ENCODE results near the gene CFAP410. TPM values are rescaled to one million over a fixed set of nuclear protein-coding genes. Genes with fewer than 3 reads are reported as not detected.

Gene CFAP410
- total and polyA plus RNA-seq, 2 donors (not counting 3 experiments of a cell fraction or from before 2014, with no cell fraction given) = 7.2 to 12.2 TPM

- Histone ChIP-seq H3K9me3 (replicated peaks; ENCODE audit: control insufficient read depth, insufficient read depth, low read length) (no peaks in the 10 kb centered on the region), H3K9me1 (replicated peaks; ENCODE audit: control insufficient read depth, extremely low read depth, insufficient read depth, low read length) (no peaks in the 10 kb centered on the region), H3K27ac (ENCODE audit: insufficient read depth, low read depth, low read length) (no peak overlapping the region), H3K9ac (replicated peaks; ENCODE audit: extremely low read depth, insufficient read depth, low read length) (no peak overlapping the region), H3K4me3 (replicated peaks in 1 of 3; ENCODE audit: insufficient read depth in 1 of 3, low read depth in 1 of 3, low read length in 3 of 3) (no peak overlapping the region), H3K79me2 (ENCODE audit: control insufficient read depth, insufficient read depth, low read length) (peaks cover 23% of the 10 kb centered on the region), H2AFZ (ENCODE audit: low read depth, low read length) (no peak overlapping the region), H3K4me2 (ENCODE audit: insufficient read depth, low read length) (no peak overlapping the region), H3K36me3 (ENCODE audit: control insufficient read depth in 2 of 2, extremely low read depth in 1 of 2, insufficient read depth in 2 of 2, low read length in 2 of 2) (no peaks in the 10 kb centered on the region), H3K4me1 (ENCODE audit: control insufficient read depth, extremely low read depth, insufficient read depth, low read length) (peaks cover 12% of the 10 kb centered on the region), H3K27me3 (ENCODE audit: control insufficient read depth in 2 of 2, insufficient read depth in 2 of 2, low read length in 2 of 2) (no peaks in the 10 kb centered on the region), H4K20me1 (replicated peaks; ENCODE audit: control insufficient read depth, extremely low read depth, insufficient read depth, low read length) (no peaks in the 10 kb centered on the region)
- FAIRE-seq (no peak), DNase-seq (ENCODE audit: low read depth, low spot score) (no peak)
- intact Hi-C loops (cut with micrococcal nuclease) (no loop called here), dilution Hi-C loops (cut with MboI; ENCODE audit: extremely low pct_ligation_motif_present, low sequenced_read_pairs) (no loop called here)
- TF ChIP-seq POLR2AphosphoS5 (IDR thresholded peaks at IDR 0.05; ENCODE audit: insufficient read depth, low read depth, low read length) = no peak
- no peak for TF ChIP-seq EZH2 (IDR thresholded peaks at IDR 0.05; ENCODE audit: borderline replicate concordance, low read depth, low read length, severe bottlenecking)
- TF ChIP-seq JUN (IDR thresholded peaks at IDR 0.05; ENCODE audit: borderline replicate concordance, insufficient read depth, insufficient read length, low read depth) = no peak
- TF ChIP-seq CTCF (IDR thresholded peaks at IDR 0.05; ENCODE audit: extremely low read depth in 1 of 2, insufficient read depth in 1 of 2, low read depth in 1 of 2, low read length in 2 of 2) = no peak
- TF ChIP-seq POLR2A (IDR thresholded peaks at IDR 0.05; ENCODE audit: low read depth, low read length) = no peak
- no peak for TF ChIP-seq GATA2 (IDR thresholded peaks at IDR 0.05; ENCODE audit: insufficient read depth, insufficient read length, low read depth, low read length)
- TF ChIP-seq FOS (IDR thresholded peaks at IDR 0.05; ENCODE audit: borderline replicate concordance, insufficient read depth, low read length) = no peak
- TF ChIP-seq MYC (IDR thresholded peaks at IDR 0.05; ENCODE audit: low read depth, low read length) = no peak
- no peak for TF ChIP-seq MAX (IDR thresholded peaks at IDR 0.05; ENCODE audit: insufficient read depth, insufficient read length)
- ChIA-PET CTCF (interaction anchor here (0.6 to 1.5 kb wide), 13 partner anchors 9 to 495 kb away, joined by 3 to 11 read pairs (median 5); partner anchors contain the start of gene CFAP410), POLR2A (no interaction called here)
- BruUV-seq (replicated peaks) = no TSS peak
Observed at GRCh38 chr21:44298301-44298700, 40.9 kb downstream of the CFAP410 start.

All from endothelial cell of umbilical vein (primary cell).